NCI-H187 (cell line): ENCODE measurements around the gene UBE2D3.

Experiments
- DNase-seq, 2 experiments: peaks; one replicate each; lab custom pipeline; 2025; lab: John Stamatoyannopoulos, UW

The UBE2D3 gene

GRCh38 chr4:102751941-102752340 lies 75.4 kb downstream of the UBE2D3 start:
- no peak for DNase-seq
